Measurements from ENCODE around the gene LRRC53. TPM values are rescaled to one million over a fixed set of nuclear protein-coding genes. Genes with fewer than 3 reads are reported as not detected.

The LRRC53 gene
- total and polyA plus RNA-seq, 9 donors: not detected

DNA sequence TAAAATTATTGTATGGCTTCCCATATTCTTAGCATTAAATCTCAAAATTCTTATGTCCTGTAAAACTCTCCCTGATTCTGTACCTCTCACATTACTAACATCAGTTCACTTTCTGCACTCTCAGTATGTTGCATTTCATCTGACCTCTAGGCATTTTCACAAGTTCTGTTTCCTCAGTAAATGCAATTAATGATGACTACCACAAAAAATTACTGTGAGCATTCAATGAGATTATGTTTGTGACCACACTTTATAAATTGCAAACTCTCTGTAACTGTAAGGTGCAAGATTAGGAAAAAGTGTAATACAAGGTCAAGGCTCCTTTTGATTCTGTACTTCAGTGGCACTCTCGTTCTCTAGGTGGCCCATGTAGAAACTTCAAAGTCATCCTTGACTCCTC, 60.4 kb downstream of the LRRC53 start:
- Histone ChIP-seq H3K9me3 (no peaks in the 10 kb centered on the region), H3K4me1 (ENCODE audit: insufficient read depth) (no peaks in the 10 kb centered on the region), H3K27me3 (no peaks in the 10 kb centered on the region), H3K4me3 (no peak overlapping the region), H3K27ac (no peak overlapping the region), H3K36me3 (no peaks in the 10 kb centered on the region)
- 60 to 66% (median 62%) methylated on average over 1 of the region's 1 CpG for WGBS, 3 donors
- no peak for DNase-seq
- no peak for TF ChIP-seq POLR2A (IDR thresholded peaks at IDR 0.05)
- TF ChIP-seq, protein P1, sequence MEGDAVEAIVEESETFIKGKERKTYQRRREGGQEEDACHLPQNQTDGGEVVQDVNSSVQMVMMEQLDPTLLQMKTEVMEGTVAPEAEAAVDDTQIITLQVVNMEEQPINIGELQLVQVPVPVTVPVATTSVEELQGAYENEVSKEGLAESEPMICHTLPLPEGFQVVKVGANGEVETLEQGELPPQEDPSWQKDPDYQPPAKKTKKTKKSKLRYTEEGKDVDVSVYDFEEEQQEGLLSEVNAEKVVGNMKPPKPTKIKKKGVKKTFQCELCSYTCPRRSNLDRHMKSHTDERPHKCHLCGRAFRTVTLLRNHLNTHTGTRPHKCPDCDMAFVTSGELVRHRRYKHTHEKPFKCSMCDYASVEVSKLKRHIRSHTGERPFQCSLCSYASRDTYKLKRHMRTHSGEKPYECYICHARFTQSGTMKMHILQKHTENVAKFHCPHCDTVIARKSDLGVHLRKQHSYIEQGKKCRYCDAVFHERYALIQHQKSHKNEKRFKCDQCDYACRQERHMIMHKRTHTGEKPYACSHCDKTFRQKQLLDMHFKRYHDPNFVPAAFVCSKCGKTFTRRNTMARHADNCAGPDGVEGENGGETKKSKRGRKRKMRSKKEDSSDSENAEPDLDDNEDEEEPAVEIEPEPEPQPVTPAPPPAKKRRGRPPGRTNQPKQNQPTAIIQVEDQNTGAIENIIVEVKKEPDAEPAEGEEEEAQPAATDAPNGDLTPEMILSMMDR (IDR thresholded peaks at IDR 0.05): no peak
- TF ChIP-seq EP300 (IDR thresholded peaks at IDR 0.05): no peak
- intact Hi-C loops (cut with DNase I): no loop called here

DNA sequence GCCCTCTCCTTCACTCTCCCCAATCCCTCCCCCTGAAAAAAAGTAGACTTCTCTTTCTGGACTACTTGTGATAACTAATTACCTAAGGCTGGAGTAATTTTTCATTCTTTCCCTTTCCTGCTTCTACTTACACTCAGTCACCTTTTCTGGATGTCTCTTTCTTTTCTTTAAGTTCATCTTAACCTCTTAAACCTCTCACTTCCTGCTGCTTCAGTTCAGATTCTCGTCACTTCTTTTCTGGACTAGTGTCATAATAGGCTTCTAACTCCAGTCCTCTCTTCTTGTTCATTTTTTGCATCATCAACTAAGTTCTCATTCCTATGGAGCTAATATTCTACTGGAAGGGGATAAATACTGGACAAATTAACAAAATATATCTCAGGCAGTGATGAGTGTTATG, 75.4 kb downstream of the LRRC53 start:
- WGBS, 3 donors: 89 to 96% (median 92%) methylated on average over 1 of the region's 1 CpG
- TF ChIP-seq EP300 (IDR thresholded peaks at IDR 0.05): no peak
- TF ChIP-seq POLR2A (IDR thresholded peaks at IDR 0.05): no peak
- TF ChIP-seq, protein P1 (IDR thresholded peaks at IDR 0.05): no peak
- DNase-seq: no peak
- no peaks in the 10 kb centered on the region for H3K4me1 ChIP-seq (ENCODE audit: insufficient read depth)
- intact Hi-C loops (cut with DNase I): no loop called here
- no peak overlapping the region for H3K4me3 ChIP-seq
- H3K27me3 ChIP-seq: no peaks in the 10 kb centered on the region
- no peaks in the 10 kb centered on the region for H3K36me3 ChIP-seq
- no peaks in the 10 kb centered on the region for H3K9me3 ChIP-seq
- no peak overlapping the region for H3K27ac ChIP-seq

- Histone ChIP-seq H3K36me3 (no peaks in the 10 kb centered on the region), H3K27ac (no peak overlapping the region), H3K27me3 (no peaks in the 10 kb centered on the region), H3K4me3 (no peak overlapping the region), H3K4me1 (ENCODE audit: insufficient read depth) (no peaks in the 10 kb centered on the region), H3K9me3 (no peaks in the 10 kb centered on the region)
- TF ChIP-seq POLR2A (IDR thresholded peaks at IDR 0.05) (no peak), EP300 (IDR thresholded peaks at IDR 0.05) (no peak)
- TF ChIP-seq, protein P1 (IDR thresholded peaks at IDR 0.05): no peak
- intact Hi-C loops (cut with DNase I): no loop called here
- WGBS, 3 donors: 62 to 69% (median 68%) methylated on average over 1 of the region's 1 CpG
- DNase-seq: no peak
Observed at GRCh38 chr1:74436078-74436477, 76.3 kb downstream of the LRRC53 start.

- H3K27me3 ChIP-seq: no peaks in the 10 kb centered on the region
- no peak for DNase-seq
- H3K4me1 ChIP-seq (ENCODE audit: insufficient read depth): no peaks in the 10 kb centered on the region
- TF ChIP-seq EP300 (IDR thresholded peaks at IDR 0.05): no peak
- TF ChIP-seq POLR2A (IDR thresholded peaks at IDR 0.05): no peak
- TF ChIP-seq, protein P1 (IDR thresholded peaks at IDR 0.05): no peak
- intact Hi-C loops (cut with DNase I): no loop called here
- no peak overlapping the region for H3K4me3 ChIP-seq
- 91 to 93% (median 92%) methylated on average over 2 of the region's 2 CpGs for WGBS, 3 donors
- no peak overlapping the region for H3K27ac ChIP-seq
- H3K9me3 ChIP-seq: no peaks in the 10 kb centered on the region
- H3K36me3 ChIP-seq: no peaks in the 10 kb centered on the region
Observed at GRCh38 chr1:74434321-74434720, 78.1 kb downstream of the LRRC53 start.

GRCh38 chr1:74432325-74432724, 80.1 kb downstream of the LRRC53 start:
- H3K4me1 ChIP-seq (ENCODE audit: insufficient read depth): no peaks in the 10 kb centered on the region
- DNase-seq: no peak
- H3K4me3 ChIP-seq: no peak overlapping the region
- H3K27me3 ChIP-seq: no peaks in the 10 kb centered on the region
- WGBS, 3 donors: 0 to 2% (median 0%) methylated on average over 1 of the region's 1 CpG
- TF ChIP-seq, protein P1 (IDR thresholded peaks at IDR 0.05): no peak
- TF ChIP-seq EP300 (IDR thresholded peaks at IDR 0.05) (no peak), POLR2A (IDR thresholded peaks at IDR 0.05) (no peak)
- intact Hi-C loops (cut with DNase I): no loop called here
- H3K36me3 ChIP-seq: no peaks in the 10 kb centered on the region
- H3K9me3 ChIP-seq: no peaks in the 10 kb centered on the region
- H3K27ac ChIP-seq: no peak overlapping the region
